Lower leg skin (tissue), 3 donors: Measurements from ENCODE around the gene ABCC12.

ENCODE experiments used
- POLR2A ChIP-seq, 2 donors: fragments of 450-650 bp; IDR thresholded peaks; one replicate each; pipeline ENCODE4 v1.6.1; 2016 to 2017; ENCODE audit warnings: antibody characterized with exemption in 2 of 2, mild to moderate bottlenecking in 1 of 2, moderate library complexity in 1 of 2
- TF ChIP-seq, protein P1 (sequence below), 3 donors: fragments of 450-650 bp; IDR thresholded peaks; one replicate each; pipeline ENCODE4 v1.5.1; 2016; ENCODE audit warnings: antibody characterized with exemption in 3 of 3, mild to moderate bottlenecking in 3 of 3, moderate library complexity in 2 of 3

DNA sequence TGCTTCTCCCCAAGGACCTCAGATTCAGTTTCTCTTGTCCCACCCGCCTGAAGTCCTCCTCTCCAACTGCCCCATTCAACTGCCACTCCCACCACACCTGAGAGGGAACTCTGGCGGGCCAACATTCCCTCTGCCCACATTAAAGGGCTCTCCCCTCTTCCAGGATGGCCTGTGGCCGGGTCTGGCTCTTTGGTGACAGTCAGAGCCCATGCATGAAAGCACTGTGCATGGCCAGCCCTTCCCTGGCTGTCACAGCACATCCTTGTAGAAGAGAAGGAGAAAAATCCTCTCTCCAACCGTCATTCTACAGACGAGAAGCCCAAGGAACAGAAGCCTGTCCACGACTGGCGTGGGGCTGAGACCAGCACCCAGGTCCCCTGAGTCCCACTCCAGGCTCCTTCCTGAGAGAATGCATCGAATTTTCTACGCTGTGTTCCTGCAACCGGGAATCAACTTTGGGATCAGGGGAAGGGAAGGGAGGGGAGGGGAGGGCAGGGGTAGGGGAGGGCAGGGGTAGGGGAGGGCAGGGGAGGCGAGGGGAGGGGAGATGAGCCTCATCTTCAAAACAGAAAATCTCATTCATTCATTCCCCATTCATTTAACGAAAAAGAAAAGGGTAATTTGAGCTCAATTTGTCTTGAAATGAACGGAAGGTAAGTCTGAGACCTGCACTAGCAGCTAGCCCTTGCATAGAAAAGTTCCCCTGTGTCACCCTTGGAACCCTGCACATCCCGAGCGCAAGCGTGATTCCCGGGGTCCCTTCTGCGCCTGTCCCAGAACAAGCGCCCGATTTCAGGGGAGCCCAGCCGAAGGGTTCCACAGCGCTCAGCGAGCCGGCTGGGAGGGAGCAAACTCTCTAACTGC lies at the start of gene ABCC12:
- no peak for TF ChIP-seq POLR2A (IDR thresholded peaks at IDR 0.05)
- TF ChIP-seq, protein P1, sequence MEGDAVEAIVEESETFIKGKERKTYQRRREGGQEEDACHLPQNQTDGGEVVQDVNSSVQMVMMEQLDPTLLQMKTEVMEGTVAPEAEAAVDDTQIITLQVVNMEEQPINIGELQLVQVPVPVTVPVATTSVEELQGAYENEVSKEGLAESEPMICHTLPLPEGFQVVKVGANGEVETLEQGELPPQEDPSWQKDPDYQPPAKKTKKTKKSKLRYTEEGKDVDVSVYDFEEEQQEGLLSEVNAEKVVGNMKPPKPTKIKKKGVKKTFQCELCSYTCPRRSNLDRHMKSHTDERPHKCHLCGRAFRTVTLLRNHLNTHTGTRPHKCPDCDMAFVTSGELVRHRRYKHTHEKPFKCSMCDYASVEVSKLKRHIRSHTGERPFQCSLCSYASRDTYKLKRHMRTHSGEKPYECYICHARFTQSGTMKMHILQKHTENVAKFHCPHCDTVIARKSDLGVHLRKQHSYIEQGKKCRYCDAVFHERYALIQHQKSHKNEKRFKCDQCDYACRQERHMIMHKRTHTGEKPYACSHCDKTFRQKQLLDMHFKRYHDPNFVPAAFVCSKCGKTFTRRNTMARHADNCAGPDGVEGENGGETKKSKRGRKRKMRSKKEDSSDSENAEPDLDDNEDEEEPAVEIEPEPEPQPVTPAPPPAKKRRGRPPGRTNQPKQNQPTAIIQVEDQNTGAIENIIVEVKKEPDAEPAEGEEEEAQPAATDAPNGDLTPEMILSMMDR (IDR thresholded peaks at IDR 0.05) = no peak
